IMR-90 (cell line): ENCODE results near the gene ASRGL1.

ENCODE experiments used
- BHLHE40 ChIP-seq: fragments of 150-350 bp; IDR thresholded peaks from 2 replicates; pipeline ENCODE4 v1.6.1; 2016; ENCODE audit warnings: mild to moderate bottlenecking, low read depth, low read length
- RFX5 ChIP-seq: IDR thresholded peaks from 2 replicates; pipeline ENCODE4 v1.8.0; 2012; ENCODE audit warnings: low read depth, mild to moderate bottlenecking, low read length, moderate library complexity
- TF ChIP-seq, protein P1 (sequence below): conservative IDR thresholded peaks from 2 replicates; pipeline ENCODE4 v1.5.1; 2012; ENCODE audit warnings: mild to moderate bottlenecking, low read depth, low read length, improper control_type of control experiment

DNA sequence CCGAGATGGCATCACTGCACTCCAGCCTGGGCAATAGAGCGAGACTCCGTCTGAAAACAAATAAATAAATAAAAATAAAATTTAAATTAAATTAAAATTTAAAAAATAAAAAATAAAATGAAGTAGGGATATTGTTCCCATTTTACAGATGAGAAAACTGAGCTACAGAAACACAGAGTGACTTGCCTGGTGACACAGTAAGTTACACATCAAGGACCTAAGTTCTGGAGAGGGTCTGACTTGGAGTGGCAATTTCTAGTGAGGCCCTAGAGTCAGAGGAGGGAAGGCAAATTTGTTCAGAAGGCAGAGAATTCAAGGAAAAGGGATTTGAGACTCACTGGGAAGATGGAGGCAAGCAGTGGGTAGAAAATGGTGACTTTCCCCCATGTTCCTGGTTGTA lies 83.6 kb downstream of the ASRGL1 start:
- TF ChIP-seq, protein P1, sequence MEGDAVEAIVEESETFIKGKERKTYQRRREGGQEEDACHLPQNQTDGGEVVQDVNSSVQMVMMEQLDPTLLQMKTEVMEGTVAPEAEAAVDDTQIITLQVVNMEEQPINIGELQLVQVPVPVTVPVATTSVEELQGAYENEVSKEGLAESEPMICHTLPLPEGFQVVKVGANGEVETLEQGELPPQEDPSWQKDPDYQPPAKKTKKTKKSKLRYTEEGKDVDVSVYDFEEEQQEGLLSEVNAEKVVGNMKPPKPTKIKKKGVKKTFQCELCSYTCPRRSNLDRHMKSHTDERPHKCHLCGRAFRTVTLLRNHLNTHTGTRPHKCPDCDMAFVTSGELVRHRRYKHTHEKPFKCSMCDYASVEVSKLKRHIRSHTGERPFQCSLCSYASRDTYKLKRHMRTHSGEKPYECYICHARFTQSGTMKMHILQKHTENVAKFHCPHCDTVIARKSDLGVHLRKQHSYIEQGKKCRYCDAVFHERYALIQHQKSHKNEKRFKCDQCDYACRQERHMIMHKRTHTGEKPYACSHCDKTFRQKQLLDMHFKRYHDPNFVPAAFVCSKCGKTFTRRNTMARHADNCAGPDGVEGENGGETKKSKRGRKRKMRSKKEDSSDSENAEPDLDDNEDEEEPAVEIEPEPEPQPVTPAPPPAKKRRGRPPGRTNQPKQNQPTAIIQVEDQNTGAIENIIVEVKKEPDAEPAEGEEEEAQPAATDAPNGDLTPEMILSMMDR = no peak
- TF ChIP-seq RFX5 = no peak
- no peak for TF ChIP-seq BHLHE40
